ENCODE measurements around the gene PTPRU. TPM values are rescaled to one million over a fixed set of nuclear protein-coding genes. Genes with fewer than 3 reads are reported as not detected.

The PTPRU gene
- total RNA-seq, 1 experiment from 2014 or later, result 45.5 TPM

DNA sequence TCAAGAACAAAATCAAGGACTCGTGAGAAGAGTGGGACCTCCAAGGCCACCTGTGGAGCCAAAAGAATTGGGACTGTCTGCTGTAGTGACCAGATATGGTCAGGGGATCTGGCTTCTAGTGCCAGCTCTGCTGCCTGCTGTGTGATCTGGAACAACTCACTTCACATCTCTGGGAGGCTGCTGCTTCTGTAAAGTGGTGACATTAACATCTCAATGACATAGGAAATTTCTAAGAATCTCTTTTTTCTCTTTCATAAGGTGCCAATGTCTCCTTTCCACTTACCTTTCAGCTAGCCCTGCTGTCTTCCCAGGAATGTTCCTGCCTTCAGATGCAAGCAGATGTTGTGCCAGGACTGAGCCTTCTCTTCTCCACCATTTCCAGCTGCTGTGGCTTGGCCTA lies 49.6 kb upstream of the PTPRU start:
- TF ChIP-seq, protein P1, sequence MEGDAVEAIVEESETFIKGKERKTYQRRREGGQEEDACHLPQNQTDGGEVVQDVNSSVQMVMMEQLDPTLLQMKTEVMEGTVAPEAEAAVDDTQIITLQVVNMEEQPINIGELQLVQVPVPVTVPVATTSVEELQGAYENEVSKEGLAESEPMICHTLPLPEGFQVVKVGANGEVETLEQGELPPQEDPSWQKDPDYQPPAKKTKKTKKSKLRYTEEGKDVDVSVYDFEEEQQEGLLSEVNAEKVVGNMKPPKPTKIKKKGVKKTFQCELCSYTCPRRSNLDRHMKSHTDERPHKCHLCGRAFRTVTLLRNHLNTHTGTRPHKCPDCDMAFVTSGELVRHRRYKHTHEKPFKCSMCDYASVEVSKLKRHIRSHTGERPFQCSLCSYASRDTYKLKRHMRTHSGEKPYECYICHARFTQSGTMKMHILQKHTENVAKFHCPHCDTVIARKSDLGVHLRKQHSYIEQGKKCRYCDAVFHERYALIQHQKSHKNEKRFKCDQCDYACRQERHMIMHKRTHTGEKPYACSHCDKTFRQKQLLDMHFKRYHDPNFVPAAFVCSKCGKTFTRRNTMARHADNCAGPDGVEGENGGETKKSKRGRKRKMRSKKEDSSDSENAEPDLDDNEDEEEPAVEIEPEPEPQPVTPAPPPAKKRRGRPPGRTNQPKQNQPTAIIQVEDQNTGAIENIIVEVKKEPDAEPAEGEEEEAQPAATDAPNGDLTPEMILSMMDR (conservative IDR thresholded peaks at IDR 0.05), result no peak

More for the DNA sequence above, 49.6 kb upstream of the PTPRU start:
- Histone ChIP-seq H3K14ac (ENCODE audit: insufficient read depth, low read length) (no peak overlapping the region), H3K4me2 (ENCODE audit: insufficient read depth, insufficient read length, low read length) (peak overlapping the region; percentile 4), H3K4ac (ENCODE audit: low read depth, low read length) (no peak overlapping the region), H3K18ac (ENCODE audit: insufficient read length, low read depth, low read length) (no peak overlapping the region), H3T11ph (ENCODE audit: low read length) (no peak overlapping the region), H2BK15ac (ENCODE audit: low read depth, low read length) (no peak overlapping the region), H3K9me3 (ENCODE audit: control insufficient read depth, low read depth, low read length) (no peaks in the 10 kb centered on the region), H4K20me1 (ENCODE audit: control insufficient read depth, insufficient read depth, insufficient read length) (no peaks in the 10 kb centered on the region), H4K91ac (ENCODE audit: insufficient read length, low read depth, low read length) (no peak overlapping the region), H2AFZ (ENCODE audit: low read length) (no peak overlapping the region), H3K79me1 (ENCODE audit: insufficient read depth, low read depth, low read length, poor library complexity, severe bottlenecking) (no peaks in the 10 kb centered on the region), H3K56ac (ENCODE audit: insufficient read length, low read depth, low read length) (no peak overlapping the region), H2BK20ac (ENCODE audit: low read depth, low read length, poor library complexity, severe bottlenecking) (no peak overlapping the region), H2BK120ac (ENCODE audit: low read depth, low read length, poor library complexity, severe bottlenecking) (no peak overlapping the region), H3K23ac (ENCODE audit: insufficient read length, low read depth, low read length) (no peak overlapping the region), H4K8ac (replicated peaks; ENCODE audit: insufficient read length, low read depth, low read length) (no peak overlapping the region), H2AK5ac (ENCODE audit: insufficient read length, low read length) (no peak overlapping the region), H3K79me2 (ENCODE audit: insufficient read depth, low read length) (no peaks in the 10 kb centered on the region), H2BK5ac (ENCODE audit: insufficient read length, low read length) (no peak overlapping the region), H3K27ac (ENCODE audit: insufficient read length, low read depth, low read length) (peak overlapping the region; percentile 41), H3K4me1 (ENCODE audit: insufficient read depth, low read length) (peaks cover 5% of the 10 kb centered on the region; the same call in 1 of the 2 replicates), H2BK12ac (ENCODE audit: insufficient read length, low read depth, low read length) (no peak overlapping the region), H3K27me3 (ENCODE audit: insufficient read depth, low read length) (no peaks in the 10 kb centered on the region), H3K9ac (ENCODE audit: extremely low read depth, insufficient read length, low read length) (no peak overlapping the region), H3K23me2 (ENCODE audit: insufficient read length, low read depth, low read length, poor library complexity, severe bottlenecking) (no peaks in the 10 kb centered on the region), H4K5ac (ENCODE audit: insufficient read length, low read depth, low read length) (no peak overlapping the region)
- H3K27me3 Mint-ChIP-seq (ENCODE audit: low read depth), result no peaks in the 10 kb centered on the region
- peak; percentile 80 for DNase-seq
- no CpG with 5 or more reads among the region's 1 CpG for WGBS (ENCODE audit: extremely low coverage, insufficient read length, low lambda C conversion rate)
- H3K27ac Mint-ChIP-seq, result peak overlapping the region; percentile 47 to 99 (median 93)
- H3K36me3 Mint-ChIP-seq (ENCODE audit: insufficient read depth in 1 of 3, low read depth in 3 of 3), result peaks cover 6 to 7% (median 6%) of the 10 kb centered on the region in 3 experiments; a peak in 6 of 7 replicates
- peak overlapping the region in 1 of 2 experiments; percentile 32; a peak in 1 of 5 replicates for H3K4me3 Mint-ChIP-seq
- H3K4me1 Mint-ChIP-seq, result peaks cover 24 to 26% of the 10 kb centered on the region in 2 experiments
- peaks cover 0 to 5% of the 10 kb centered on the region in 2 experiments; a peak in 3 of 5 replicates for H3K9me3 Mint-ChIP-seq

Data from H9 (cell line).